Kidney (tissue), 14 donors: ENCODE measurements around the gene DRC3. TPM values are rescaled to one million over a fixed set of nuclear protein-coding genes. Genes with fewer than 3 reads are reported as not detected.
"Not testable (repeated sequence)": the region's sequence is repeated elsewhere in the genome, so short reads cannot be mapped to it uniquely, and the experiment has no call there.

Experiments used
- DNase-seq, 5 donors: peaks; one replicate each; pipeline ENCODE4 v3.0.0-alpha.2; 2013 to 2020
- FAIRE-seq: peaks from 2 replicates; lab custom pipeline; 2012; peaks lifted over from hg19 to GRCh38; lab: Jason Lieb, UNC
- H3K27ac ChIP-seq, 2 donors: one replicate each; pipeline ENCODE4 v1.7.0; 2013; ENCODE audit warnings: low read depth in 2 of 2, low read length in 2 of 2, inconsistent platforms in 1 of 2
- H3K27me3 ChIP-seq: one replicate; pipeline ENCODE4 v1.7.1; 2013; ENCODE audit warnings: low read length, inconsistent platforms; ENCODE audit not compliant: control insufficient read depth, insufficient read depth
- H3K36me3 ChIP-seq, 3 donors: one replicate each; pipeline versions ENCODE4 v1.7.0 to v1.7.1; 2013; ENCODE audit warnings: low read length in 3 of 3, control low read depth in 1 of 3, inconsistent platforms in 1 of 3; ENCODE audit not compliant: insufficient read depth in 3 of 3, control insufficient read depth in 2 of 3
- H3K4me1 ChIP-seq, 3 donors: one replicate each; pipeline versions ENCODE4 v1.7.0 to v1.7.1; 2013; ENCODE audit warnings: low read length in 3 of 3, inconsistent platforms in 1 of 3, low read depth in 1 of 3; ENCODE audit not compliant: control insufficient read depth in 2 of 3, insufficient read depth in 2 of 3
- H3K4me3 ChIP-seq, 3 donors: one replicate each; pipeline versions ENCODE4 v1.7.0 to v1.8.1; 2013; ENCODE audit warnings: low read length in 3 of 3, control low read depth in 1 of 3, inconsistent platforms in 1 of 3
- H3K9ac ChIP-seq, 3 donors: one replicate each; pipeline versions ENCODE4 v1.7.0 to v1.7.1; 2013; ENCODE audit warnings: low read length in 3 of 3, control low read depth in 1 of 3, inconsistent platforms in 1 of 3
- H3K9me3 ChIP-seq, 3 donors: one replicate each; pipeline versions ENCODE4 v1.7.0 to v1.7.1; 2013; ENCODE audit warnings: low read length in 3 of 3, control low read depth in 1 of 3, inconsistent platforms in 1 of 3; ENCODE audit not compliant: control insufficient read depth in 2 of 3, insufficient read depth in 1 of 3
- CTCF ChIP-seq: IDR thresholded peaks from 3 replicates; pipeline ENCODE4 v1.5.1; 2012; ENCODE audit warnings: mild to moderate bottlenecking, moderate library complexity, borderline replicate concordance; ENCODE audit not compliant: insufficient read depth; ENCODE audit errors: extremely low read depth
- intact Hi-C: fragments of 100-400 bp; cut with DNase I; formaldehyde crosslinking; loops from one replicate; pipeline ENCODE4 v1.11.1; 2022
- polyA plus RNA-seq: library from polyadenylated mRNA; stranded (reverse); fragments of 350-450 nt; fragmentation: Illumina TruSeq; extraction: RNeasy Lipid Tissue Mini Kit (QIAGEN cat#74804); gene quantifications from one replicate; pipeline ENCODE4 v1.2.3, GENCODE V29; 2014; ENCODE audit warnings: low read depth, low replicate concordance; ENCODE audit not compliant: insufficient read depth
- total RNA-seq: library from RNA; stranded (reverse); fragmentation: NEBNext Ultra II Directional; extraction: Animal tissue kit (Norgen Biotek cat#: 25700); gene quantifications from one replicate; pipeline ENCODE4 v1.2.1, GENCODE V29; 2021
- donor health status: control.
- donor health status: control.
- donor health status: control.
- donor health status: control.
- donor health status: control.
- donor health status: DM: yes; HTN: yes; CAD: no.
- donor health status: Normal renal cell carcinoma (clear cell type).

Gene DRC3
- total and polyA plus RNA-seq, 2 donors from 2014 or later = 8.6 to 17.3 TPM

DNA sequence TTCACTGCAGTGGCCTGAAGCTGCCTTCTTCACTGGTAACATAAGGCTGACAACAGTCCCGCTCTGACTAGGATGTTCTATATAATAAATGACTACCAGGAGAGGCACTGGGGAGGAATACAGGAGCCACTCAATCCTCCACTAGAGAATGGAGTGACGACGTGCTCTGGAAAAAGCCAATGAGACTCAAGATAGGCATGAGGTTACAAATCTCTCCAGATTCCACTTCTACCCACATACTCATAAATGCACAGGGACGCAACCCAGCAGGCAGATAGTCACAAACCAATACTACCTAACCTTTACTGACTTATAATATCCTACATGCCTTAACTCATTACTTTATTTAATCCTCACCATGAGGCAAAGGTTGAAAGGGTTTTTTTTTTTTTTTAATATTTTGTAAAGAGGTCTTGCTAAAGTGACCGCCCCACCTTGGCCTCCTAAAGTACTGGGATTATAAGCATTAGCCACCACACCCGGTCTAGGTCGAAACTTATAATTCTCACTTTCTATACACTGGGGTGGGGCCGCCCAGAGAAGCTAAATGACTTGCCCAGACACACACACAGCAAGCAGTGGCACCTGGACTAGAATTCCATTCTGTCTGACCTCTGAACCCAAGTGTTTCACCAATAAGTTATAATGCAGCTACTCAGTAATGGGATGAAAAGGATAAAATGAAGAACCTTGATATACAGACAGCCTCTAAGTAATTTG is 34.1 kb upstream of the DRC3 start:
- no peaks in the 10 kb centered on the region for H3K9me3 ChIP-seq
- H3K4me3 ChIP-seq = no peak overlapping the region
- no peaks in the 10 kb centered on the region for H3K27me3 ChIP-seq
- FAIRE-seq = no peak
- peak overlapping the region in 1 of 3 donors; percentile 51 for H3K9ac ChIP-seq
- H3K36me3 ChIP-seq = no peaks in the 10 kb centered on the region
- peaks cover 0 to 76% (median 43%) of the 10 kb centered on the region in 3 donors for H3K4me1 ChIP-seq
- peak overlapping the region; percentile 3 to 71 for H3K27ac ChIP-seq
- intact Hi-C loops = no loop called here
- no peak for TF ChIP-seq CTCF
- DNase-seq = no peak

DNA sequence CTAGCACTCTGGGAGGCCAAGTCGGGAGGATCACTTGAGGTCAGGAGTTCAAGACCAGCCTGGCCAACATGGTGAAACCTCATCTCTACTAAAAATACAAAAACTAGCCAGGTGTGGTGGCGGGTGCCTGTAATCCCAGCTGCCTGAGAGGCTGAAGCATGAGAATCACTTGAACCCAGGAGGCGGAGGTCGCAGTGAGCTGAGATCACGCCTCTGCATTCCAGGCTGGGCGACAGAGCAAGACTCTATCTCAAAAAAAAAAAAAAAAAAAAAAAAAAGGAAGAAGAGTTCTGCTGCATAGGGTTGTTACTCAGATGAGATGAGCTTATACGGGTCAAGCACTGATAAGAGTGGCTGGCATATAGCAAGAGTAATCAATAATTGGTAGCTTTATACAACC is 32.7 kb upstream of the DRC3 start:
- H3K4me3 ChIP-seq, FAIRE-seq, H3K27me3 ChIP-seq, H3K36me3 ChIP-seq, H3K9me3 ChIP-seq, H3K9ac ChIP-seq, intact Hi-C loops, DNase-seq: not testable (repeated sequence)
- Histone ChIP-seq H3K27ac (peak overlapping the region; percentile 44 to 85), H3K4me1 (peaks cover 0 to 78% (median 52%) of the 10 kb centered on the region in 3 donors)

- H3K27me3 ChIP-seq = no peaks in the 10 kb centered on the region
- no peak for TF ChIP-seq CTCF
- no peaks in the 10 kb centered on the region for H3K9me3 ChIP-seq
- H3K27ac ChIP-seq = peak overlapping the region; percentile 77 to 85
- peaks cover 0 to 73% (median 48%) of the 10 kb centered on the region in 3 donors for H3K4me1 ChIP-seq
- H3K4me3 ChIP-seq = no peak overlapping the region
- DNase-seq (peak in 3 of 5 donors; percentile 33 to 88 (median 83)), FAIRE-seq (peak; percentile 25)
- peak overlapping the region in 2 of 3 donors; percentile 26 to 42 for H3K9ac ChIP-seq
- H3K36me3 ChIP-seq = no peaks in the 10 kb centered on the region
- intact Hi-C loops = no loop called here
Observed at GRCh38 chr17:17940441-17940911, 32.2 kb upstream of the DRC3 start.

DNA sequence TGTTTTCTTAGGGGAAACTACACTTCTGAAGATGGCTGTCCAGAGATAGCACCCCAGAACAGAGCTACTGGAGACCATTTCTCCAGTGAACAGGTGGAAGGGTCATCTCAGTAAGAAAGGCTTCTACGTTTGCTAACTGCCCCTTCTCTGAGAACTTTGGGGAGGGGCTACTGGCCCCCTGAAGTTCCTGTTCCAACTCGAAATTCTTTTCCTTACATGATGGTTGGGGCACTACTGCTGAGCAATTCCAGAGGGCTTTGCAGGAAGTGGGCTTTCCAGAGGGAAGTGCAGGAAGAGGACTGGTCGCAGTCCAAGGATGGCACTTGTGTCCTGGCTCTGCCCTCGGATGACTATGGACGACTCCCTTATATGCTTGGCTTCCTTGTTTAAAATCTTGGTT is 31.6 kb upstream of the DRC3 start:
- Histone ChIP-seq H3K27ac (peak overlapping the region; percentile 77 to 85), H3K4me1 (peaks cover 0 to 70% (median 43%) of the 10 kb centered on the region in 3 donors), H3K9ac (peak overlapping the region in 1 of 3 donors; percentile 42), H3K9me3 (no peaks in the 10 kb centered on the region), H3K4me3 (no peak overlapping the region), H3K36me3 (no peaks in the 10 kb centered on the region), H3K27me3 (no peaks in the 10 kb centered on the region)
- FAIRE-seq (no peak), DNase-seq (peak in 1 of 5 donors; percentile 22)
- intact Hi-C loops = no loop called here
- TF ChIP-seq CTCF = no peak
